ENCODE data around the gene CUL2.

- no peak for TF ChIP-seq ZNF274 (IDR thresholded peaks at IDR 0.05; ENCODE audit: low read depth, low read length)
- no peak for TF ChIP-seq EZH2 (IDR thresholded peaks at IDR 0.05)
These were observed 93.3 kb downstream of the CUL2 start for GRCh38 chr10:34996843-34997242.

Data from HCT116 (cell line).